Neural progenitor cell (in vitro differentiated cells): Measurements from ENCODE around the gene BFSP1.

Source experiments
- EZH2 ChIP-seq: fragments of 200-600 bp; sonication (generic); IDR thresholded peaks from 2 replicates; pipeline ENCODE4 v1.6.1; 2017; ENCODE audit warnings: antibody characterized with exemption, mild to moderate bottlenecking, moderate library complexity
- EZH2phosphoT487 ChIP-seq: fragments of 200-600 bp; sonication (generic); IDR thresholded peaks from 2 replicates; pipeline ENCODE4 v1.6.1; 2017; ENCODE audit warnings: antibody characterized with exemption
- TF ChIP-seq, protein P1 (sequence below): fragments of 200-600 bp; sonication (generic); IDR thresholded peaks from 2 replicates; pipeline ENCODE4 v1.5.1; 2017; ENCODE audit warnings: antibody characterized with exemption, mild to moderate bottlenecking

DNA sequence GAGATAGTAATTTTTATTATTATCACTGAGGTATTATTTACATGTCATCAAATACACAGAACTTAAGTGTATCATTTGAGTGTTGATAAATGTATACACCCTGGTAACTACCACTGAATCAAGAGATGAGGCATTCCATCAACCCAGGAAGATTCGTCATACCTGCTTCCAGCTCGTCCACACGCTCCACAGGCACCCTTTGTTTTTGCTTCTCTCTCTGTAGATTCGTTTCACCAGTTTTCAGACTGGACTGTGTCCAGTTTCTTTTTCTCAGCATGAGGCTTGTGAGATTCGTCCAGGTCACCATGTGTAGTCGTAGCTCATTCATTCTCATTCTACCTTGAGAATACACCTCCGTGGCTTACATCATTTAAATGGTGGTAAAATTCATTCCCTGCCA is 64.5 kb downstream of the BFSP1 start:
- TF ChIP-seq, protein P1, sequence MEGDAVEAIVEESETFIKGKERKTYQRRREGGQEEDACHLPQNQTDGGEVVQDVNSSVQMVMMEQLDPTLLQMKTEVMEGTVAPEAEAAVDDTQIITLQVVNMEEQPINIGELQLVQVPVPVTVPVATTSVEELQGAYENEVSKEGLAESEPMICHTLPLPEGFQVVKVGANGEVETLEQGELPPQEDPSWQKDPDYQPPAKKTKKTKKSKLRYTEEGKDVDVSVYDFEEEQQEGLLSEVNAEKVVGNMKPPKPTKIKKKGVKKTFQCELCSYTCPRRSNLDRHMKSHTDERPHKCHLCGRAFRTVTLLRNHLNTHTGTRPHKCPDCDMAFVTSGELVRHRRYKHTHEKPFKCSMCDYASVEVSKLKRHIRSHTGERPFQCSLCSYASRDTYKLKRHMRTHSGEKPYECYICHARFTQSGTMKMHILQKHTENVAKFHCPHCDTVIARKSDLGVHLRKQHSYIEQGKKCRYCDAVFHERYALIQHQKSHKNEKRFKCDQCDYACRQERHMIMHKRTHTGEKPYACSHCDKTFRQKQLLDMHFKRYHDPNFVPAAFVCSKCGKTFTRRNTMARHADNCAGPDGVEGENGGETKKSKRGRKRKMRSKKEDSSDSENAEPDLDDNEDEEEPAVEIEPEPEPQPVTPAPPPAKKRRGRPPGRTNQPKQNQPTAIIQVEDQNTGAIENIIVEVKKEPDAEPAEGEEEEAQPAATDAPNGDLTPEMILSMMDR = no peak
- TF ChIP-seq EZH2 (no peak), EZH2phosphoT487 (no peak)
